ENCODE data around the gene SDR9C7.
"Not testable (repeated sequence)": the region's sequence is repeated elsewhere in the genome, so short reads cannot be mapped to it uniquely, and the experiment has no call there.

The SDR9C7 gene

DNA sequence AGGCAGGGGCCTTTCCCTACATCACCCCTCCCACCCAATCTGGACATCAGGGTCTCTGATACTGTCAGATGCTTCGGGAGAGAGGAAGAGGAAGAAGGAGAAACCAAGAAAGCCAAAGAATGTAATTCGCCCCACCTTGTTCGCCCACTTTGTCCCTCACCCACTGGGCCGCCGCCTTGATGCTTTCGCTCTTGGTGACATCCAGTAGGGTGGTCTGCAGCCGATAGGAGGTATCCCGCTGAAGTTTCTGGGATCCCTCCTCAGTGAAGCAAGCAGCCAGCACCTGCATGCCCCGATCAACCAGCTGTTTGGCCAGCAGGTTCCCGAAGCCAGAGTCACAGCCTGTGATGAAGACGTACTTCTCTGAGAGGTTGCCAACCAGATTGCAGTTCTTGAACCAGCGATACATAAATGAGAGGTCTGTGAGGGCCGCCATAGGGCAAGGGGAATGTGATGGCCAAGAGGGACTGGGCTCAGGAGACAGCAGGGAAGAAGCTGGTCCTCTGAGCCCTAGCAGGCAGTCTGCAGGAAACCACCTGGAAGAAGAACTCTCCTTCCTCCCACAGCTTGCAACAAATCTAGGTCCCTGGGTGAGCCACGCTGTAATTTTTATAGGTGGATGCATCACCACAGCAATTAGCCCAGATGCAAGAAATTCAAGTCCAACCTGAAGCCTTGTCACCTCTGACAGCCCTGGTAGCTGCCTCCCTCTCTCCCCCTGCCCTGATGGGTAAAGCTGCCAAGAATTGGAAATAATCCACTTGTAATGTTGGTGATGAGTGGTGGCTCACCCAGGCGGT is at the start of gene SDR9C7:
Gene SDR9C7, minus strand, starts transcription at position 583 of the 800 bp plus-strand sequence. Its CDS starts 147 bp downstream, at position 436.
- no peak for DNase-seq (ENCODE audit: low read depth in 1 of 2, low spot score in 1 of 2)

- DNase-seq (ENCODE audit: low read depth in 1 of 2, low spot score in 1 of 2), result no peak
These were observed 49.2 kb upstream of the SDR9C7 start for GRCh38 chr12:56983386-56983785.

- DNase-seq (ENCODE audit: low read depth in 1 of 2, low spot score in 1 of 2), result not testable (repeated sequence)
These were observed 48.5 kb upstream of the SDR9C7 start for GRCh38 chr12:56982578-56983236.

GRCh38 chr12:56980941-56981530 is 46.8 kb upstream of the SDR9C7 start:
- no peak for DNase-seq (ENCODE audit: low read depth in 1 of 2, low spot score in 1 of 2)

GRCh38 chr12:56980268-56980667 is 46.1 kb upstream of the SDR9C7 start:
- no peak for DNase-seq (ENCODE audit: low read depth in 1 of 2, low spot score in 1 of 2)

GRCh38 chr12:56979628-56980027 is 45.4 kb upstream of the SDR9C7 start:
- no peak for DNase-seq (ENCODE audit: low read depth in 1 of 2, low spot score in 1 of 2)

DNA sequence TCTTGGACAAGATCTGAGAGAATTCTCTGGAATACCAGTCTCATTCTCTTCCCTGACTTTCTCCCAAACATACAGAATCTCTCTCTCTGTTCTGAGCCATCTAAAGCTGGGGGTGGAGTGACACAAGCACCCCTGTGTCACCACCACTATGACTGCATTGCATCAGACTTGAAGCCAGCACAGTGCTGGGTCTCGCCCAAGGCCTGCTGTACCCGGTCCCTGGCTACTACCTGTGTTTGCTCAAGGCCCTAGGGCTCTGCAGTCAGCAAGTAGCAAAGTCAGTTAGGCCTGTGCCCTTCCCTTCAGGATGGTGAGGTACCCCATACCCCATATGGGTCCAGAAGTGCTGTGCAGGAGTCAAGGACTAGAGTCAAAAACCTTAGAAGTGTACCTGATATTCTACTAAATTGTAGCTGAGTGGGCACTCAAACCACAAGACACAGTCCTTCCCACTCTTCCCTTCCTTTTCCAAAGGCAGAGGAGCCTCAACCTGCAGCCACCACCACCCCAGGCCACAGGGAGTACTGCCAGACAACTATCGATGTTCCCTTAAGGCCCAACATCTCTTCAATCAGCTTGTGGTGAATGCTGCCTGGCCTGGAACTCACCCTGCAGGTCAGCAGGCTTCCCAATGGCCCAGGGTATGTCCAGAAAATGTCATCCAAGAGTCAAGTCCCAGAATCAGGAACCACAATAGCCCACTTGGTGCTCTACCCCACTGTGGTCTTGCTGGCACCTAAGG is 44.4 kb upstream of the SDR9C7 start:
- DNase-seq (ENCODE audit: low read depth in 1 of 2, low spot score in 1 of 2), result no peak

DNA sequence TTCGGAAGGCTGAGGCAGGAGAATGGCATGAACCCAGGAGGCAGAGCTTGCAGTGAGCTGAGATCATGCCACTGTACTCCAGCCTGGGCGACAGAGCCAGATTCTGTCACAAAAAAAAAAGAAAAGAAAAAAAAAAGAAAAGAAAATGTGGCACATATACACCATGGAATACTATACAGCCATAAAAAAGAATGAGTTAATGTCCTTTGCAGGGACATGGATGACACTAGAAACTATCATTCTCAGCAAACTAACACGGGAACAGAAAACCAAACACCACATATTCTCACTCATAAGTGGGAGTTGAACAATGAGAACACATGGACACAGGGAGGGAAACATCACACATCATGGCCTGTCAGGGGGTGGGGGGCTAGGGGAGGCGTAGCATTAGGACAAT is 43.2 kb upstream of the SDR9C7 start:
- DNase-seq (ENCODE audit: low read depth in 1 of 2, low spot score in 1 of 2), result not testable (repeated sequence)

- DNase-seq (ENCODE audit: low read depth in 1 of 2, low spot score in 1 of 2), result not testable (repeated sequence)
These were observed 40.0 kb upstream of the SDR9C7 start for GRCh38 chr12:56974224-56974623.

GRCh38 chr12:56968910-56969309 is 34.7 kb upstream of the SDR9C7 start:
- DNase-seq (ENCODE audit: low read depth in 1 of 2, low spot score in 1 of 2), result not testable (repeated sequence)

GRCh38 chr12:56965997-56966642 is 31.9 kb upstream of the SDR9C7 start:
- not testable (repeated sequence) for DNase-seq (ENCODE audit: low read depth in 1 of 2, low spot score in 1 of 2)

- not testable (repeated sequence) for DNase-seq (ENCODE audit: low read depth in 1 of 2, low spot score in 1 of 2)
These were observed 30.9 kb upstream of the SDR9C7 start for GRCh38 chr12:56965124-56965523.

DNA sequence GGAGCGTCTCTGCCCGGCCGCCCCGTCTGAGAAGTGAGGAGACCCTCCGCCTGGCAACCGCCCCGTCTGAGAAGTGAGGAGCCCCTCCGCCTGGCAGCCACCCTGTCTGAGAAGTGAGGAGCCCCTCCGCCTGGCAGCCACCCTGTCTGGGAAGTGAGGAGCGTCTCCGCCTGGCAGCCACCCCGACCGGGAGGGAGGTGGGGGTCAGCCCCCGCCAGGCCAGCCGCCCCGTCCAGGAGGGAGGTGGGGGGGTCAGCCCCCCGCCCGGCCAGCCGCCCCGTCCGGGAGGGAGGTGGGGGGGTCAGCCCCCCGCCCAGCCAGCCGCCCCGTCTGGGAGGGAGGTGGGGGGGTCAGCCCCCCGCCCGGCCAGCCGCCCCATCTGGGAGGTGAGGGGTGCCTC is 29.3 kb upstream of the SDR9C7 start:
- DNase-seq (ENCODE audit: low read depth in 1 of 2, low spot score in 1 of 2), result not testable (repeated sequence)

DNA sequence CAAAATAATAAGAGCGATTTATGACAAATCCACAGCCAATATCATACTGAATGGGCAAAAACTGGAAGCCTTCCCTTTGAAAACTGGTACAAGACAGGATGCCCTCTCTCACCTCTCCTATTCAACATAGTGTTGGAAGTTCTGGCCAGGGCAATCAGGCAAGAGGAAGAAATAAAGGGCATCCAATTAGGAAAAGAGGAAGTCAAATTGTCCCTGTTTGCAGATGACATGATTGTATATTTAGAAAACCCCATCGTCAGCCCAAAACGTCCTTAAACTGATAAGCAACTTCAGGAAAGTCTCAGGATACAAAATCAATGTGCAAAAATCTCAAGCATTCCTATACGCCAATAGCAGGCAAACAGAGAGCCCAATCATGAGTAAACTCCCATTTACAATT is 28.0 kb upstream of the SDR9C7 start:
- not testable (repeated sequence) for DNase-seq (ENCODE audit: low read depth in 1 of 2, low spot score in 1 of 2)

- no peak for DNase-seq (ENCODE audit: low read depth in 1 of 2, low spot score in 1 of 2)
These were observed 24.2 kb upstream of the SDR9C7 start for GRCh38 chr12:56958422-56958821.

DNA sequence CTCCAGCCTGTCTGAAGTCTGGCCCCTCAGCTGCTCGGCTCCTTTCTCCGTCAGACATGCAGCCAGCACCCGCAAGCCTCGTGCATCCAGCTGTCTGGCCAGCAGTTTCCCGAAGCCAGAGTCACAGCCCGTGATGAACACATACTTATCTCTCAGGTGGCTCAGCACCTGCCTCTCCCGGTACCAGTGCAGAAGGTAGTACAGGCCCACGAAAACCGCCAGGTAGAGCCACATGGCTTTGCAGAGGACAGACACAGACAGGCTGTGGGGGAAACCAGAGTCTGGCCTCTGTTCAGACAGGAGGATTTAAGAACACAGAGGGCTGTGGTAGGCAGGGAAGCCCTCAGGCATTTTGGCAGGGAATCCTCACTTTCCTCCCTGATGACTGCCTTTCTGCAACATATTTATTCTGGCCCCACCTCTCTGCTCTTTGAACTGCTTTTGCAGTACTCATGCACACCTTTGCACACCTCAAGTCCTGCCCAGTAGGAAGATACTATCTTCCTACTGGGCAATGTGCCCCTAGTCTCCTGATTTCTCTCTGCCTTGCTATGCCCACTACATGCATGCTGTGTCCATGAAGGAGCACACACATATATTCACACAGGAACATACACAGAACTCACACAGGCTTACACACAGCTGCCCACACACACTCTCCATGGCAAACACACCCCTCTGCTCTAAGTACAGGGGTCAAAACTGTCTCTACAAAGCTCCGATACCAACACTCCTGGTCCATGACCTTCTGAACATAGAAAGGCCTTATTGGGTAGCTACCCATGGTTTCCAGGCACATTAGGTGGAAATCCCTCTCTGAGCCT is 23.2 kb upstream of the SDR9C7 start, which contains the start of gene RDH16:
Gene RDH16, minus strand, starts transcription at position 380 of the 824 bp plus-strand sequence. Its CDS starts 146 bp downstream, at position 234.
- DNase-seq (ENCODE audit: low read depth in 1 of 2, low spot score in 1 of 2), result no peak

DNA sequence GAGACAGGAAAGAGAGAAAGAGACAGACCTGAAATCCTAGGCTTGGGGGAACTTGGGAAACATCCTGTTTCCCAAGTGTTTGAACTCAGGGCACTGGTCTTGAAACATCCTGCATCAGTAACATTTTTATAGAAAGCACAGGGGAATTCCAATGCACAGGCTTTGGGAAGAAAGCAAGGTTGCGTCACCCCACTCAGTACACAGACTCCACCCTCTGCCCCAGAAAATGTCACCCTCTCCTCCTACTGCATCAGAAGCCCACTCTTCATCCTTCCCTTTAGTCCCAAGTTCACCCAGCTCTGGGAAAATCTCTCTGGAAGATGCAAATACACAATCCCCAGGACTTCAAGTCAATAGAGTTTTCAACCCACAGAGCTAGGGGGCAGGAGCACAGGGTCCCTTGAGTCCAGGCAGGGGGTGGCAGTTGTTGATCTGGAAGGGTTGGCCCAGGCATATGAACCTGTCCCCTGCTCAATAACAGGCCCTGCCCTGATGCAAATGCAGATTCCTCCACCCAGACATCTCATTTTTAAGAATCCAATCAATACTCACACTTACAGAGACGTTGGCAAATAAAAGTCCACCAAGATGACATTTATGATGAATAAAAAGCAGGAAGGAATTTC is 21.5 kb upstream of the SDR9C7 start:
- DNase-seq (ENCODE audit: low read depth in 1 of 2, low spot score in 1 of 2), result no peak

- no peak for DNase-seq (ENCODE audit: low read depth in 1 of 2, low spot score in 1 of 2)
These were observed 20.7 kb upstream of the SDR9C7 start for GRCh38 chr12:56954958-56955355.
